ENCODE results near the gene SEC14L1.

DNA sequence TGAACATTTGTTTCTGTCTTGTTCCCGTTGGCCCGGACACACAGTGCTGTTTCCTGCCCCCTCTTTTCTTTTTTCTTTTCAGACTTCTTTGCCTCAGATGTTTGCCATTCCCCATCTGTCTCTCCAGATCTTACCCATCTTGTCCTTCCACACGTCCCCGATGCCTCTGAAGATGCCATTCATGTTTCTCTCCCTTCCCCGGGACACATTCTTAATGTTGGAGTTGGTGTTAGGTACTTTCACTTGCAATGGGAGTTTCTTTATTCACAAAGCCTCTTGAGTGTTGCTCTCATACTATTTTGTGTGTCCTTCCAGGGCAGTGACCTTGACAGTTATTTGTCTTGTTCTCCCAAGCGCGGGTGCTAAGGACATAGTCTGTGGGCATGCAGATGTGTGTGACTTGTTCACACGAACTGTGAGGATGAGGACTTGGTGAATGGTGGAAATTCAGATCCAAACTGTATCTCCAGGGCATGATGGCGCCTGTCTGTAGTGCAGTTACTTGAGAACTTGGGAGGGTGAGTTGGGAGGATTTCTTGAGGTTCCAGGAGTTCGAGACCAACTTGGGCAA is 8.3 kb downstream of the SEC14L1 start:
- TF ChIP-seq POLR2A (IDR thresholded peaks at IDR 0.05; ENCODE audit: low read length): no peak
- TF ChIP-seq GATA1 (IDR thresholded peaks at IDR 0.05; ENCODE audit: low read depth, low read length): no peak

All from erythroblast (primary cell).